Measurements from ENCODE around the gene NR2E1. TPM values are rescaled to one million over a fixed set of nuclear protein-coding genes. Genes with fewer than 3 reads are reported as not detected.

The NR2E1 gene
- total RNA-seq, 6 donors from 2014 or later, result not detected

- no peak for TF ChIP-seq POLR2AphosphoS5 (IDR thresholded peaks at IDR 0.05)
- TF ChIP-seq, protein P1, sequence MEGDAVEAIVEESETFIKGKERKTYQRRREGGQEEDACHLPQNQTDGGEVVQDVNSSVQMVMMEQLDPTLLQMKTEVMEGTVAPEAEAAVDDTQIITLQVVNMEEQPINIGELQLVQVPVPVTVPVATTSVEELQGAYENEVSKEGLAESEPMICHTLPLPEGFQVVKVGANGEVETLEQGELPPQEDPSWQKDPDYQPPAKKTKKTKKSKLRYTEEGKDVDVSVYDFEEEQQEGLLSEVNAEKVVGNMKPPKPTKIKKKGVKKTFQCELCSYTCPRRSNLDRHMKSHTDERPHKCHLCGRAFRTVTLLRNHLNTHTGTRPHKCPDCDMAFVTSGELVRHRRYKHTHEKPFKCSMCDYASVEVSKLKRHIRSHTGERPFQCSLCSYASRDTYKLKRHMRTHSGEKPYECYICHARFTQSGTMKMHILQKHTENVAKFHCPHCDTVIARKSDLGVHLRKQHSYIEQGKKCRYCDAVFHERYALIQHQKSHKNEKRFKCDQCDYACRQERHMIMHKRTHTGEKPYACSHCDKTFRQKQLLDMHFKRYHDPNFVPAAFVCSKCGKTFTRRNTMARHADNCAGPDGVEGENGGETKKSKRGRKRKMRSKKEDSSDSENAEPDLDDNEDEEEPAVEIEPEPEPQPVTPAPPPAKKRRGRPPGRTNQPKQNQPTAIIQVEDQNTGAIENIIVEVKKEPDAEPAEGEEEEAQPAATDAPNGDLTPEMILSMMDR (IDR thresholded peaks at IDR 0.05), result peak in 5 of 6 experiments; percentile 14 to 46 (median 27)
- H3K4me1 ChIP-seq, result peaks cover 11 to 24% (median 18%) of the 10 kb centered on the region in 4 donors
- H3K27me3 ChIP-seq, result peaks cover 0 to 53% (median 31%) of the 10 kb centered on the region in 4 donors
- no peak overlapping the region for H3K27ac ChIP-seq
- H3K4me3 ChIP-seq, result peak overlapping the region in 3 of 4 donors; percentile 21 to 42 (median 37)
- H3K9me3 ChIP-seq, result no peaks in the 10 kb centered on the region
- WGBS, 2 donors, result 2 to 4% methylated on average over 14 to 36 of the region's 38 CpGs
- DNase-seq, result peak; percentile 49 to 83
- peak; percentile 37 to 72 for ATAC-seq (ENCODE audit: low FRiP score in 2 of 2)
- H3K36me3 ChIP-seq, result no peaks in the 10 kb centered on the region
These were observed 9.9 kb downstream of the NR2E1 start for GRCh38 chr6:108175592-108176279.

- TF ChIP-seq POLR2AphosphoS5 (IDR thresholded peaks at IDR 0.05), result no peak
- TF ChIP-seq EP300 (IDR thresholded peaks at IDR 0.05), result no peak
- TF ChIP-seq, protein P1 (IDR thresholded peaks at IDR 0.05), result no peak
- TF ChIP-seq POLR2A (IDR thresholded peaks at IDR 0.05), result no peak
- peaks cover 0 to 47% (median 25%) of the 10 kb centered on the region in 4 donors for H3K27me3 ChIP-seq
- peak in 1 of 2 donors; percentile 31 for ATAC-seq (ENCODE audit: low FRiP score in 2 of 2)
- no peak overlapping the region for H3K27ac ChIP-seq
- no peaks in the 10 kb centered on the region for H3K9me3 ChIP-seq
- DNase-seq, result peak in 1 of 2 donors; percentile 75
- 10 to 13% methylated on average over 15 to 46 of the region's 46 CpGs for WGBS, 2 donors
- peaks cover 10 to 24% (median 17%) of the 10 kb centered on the region in 4 donors for H3K4me1 ChIP-seq
- H3K36me3 ChIP-seq, result no peaks in the 10 kb centered on the region
- H3K4me3 ChIP-seq, result peak overlapping the region in 3 of 4 donors; percentile 21 to 42 (median 37)
These were observed 10.7 kb downstream of the NR2E1 start for GRCh38 chr6:108176281-108177089.

- 16 to 28% methylated on average over 4 of the region's 4 CpGs for WGBS, 2 donors
- no peak overlapping the region for H3K4me3 ChIP-seq
- no peak for ATAC-seq (ENCODE audit: low FRiP score in 2 of 2)
- H3K27ac ChIP-seq, result no peak overlapping the region
- H3K9me3 ChIP-seq, result no peaks in the 10 kb centered on the region
- H3K27me3 ChIP-seq, result peaks cover 0 to 25% (median 16%) of the 10 kb centered on the region in 4 donors
- H3K4me1 ChIP-seq, result peaks cover 5 to 18% (median 17%) of the 10 kb centered on the region in 4 donors
- no peak for TF ChIP-seq POLR2A (IDR thresholded peaks at IDR 0.05)
- TF ChIP-seq POLR2AphosphoS5 (IDR thresholded peaks at IDR 0.05), result no peak
- TF ChIP-seq, protein P1 (IDR thresholded peaks at IDR 0.05), result no peak
- TF ChIP-seq EP300 (IDR thresholded peaks at IDR 0.05), result no peak
- no peak for DNase-seq
- no peaks in the 10 kb centered on the region for H3K36me3 ChIP-seq
These were observed 13.9 kb downstream of the NR2E1 start for GRCh38 chr6:108179741-108180140.

DNA sequence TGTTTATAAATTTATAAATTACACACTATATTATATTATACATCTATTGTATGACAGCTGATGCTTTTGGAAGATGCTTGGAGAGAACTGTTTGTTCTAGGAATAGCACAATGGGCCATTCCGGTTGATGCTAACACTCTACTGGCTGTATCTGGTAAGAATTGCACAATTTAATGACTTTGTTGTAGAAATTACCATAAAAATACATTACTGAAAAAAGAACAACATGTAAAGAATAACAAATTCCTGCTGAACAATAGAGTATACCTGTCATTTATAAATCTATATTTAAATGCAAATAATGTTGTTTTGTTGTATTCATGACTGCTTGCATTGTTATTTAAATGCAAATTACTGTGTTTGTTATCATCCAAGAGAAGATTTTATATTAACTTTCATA is 14.4 kb downstream of the NR2E1 start:
- WGBS, 2 donors, result 27 to 34% methylated on average over 1 of the region's 1 CpG
- ATAC-seq (ENCODE audit: low FRiP score in 2 of 2) (no peak), DNase-seq (no peak)
- H3K27ac ChIP-seq, result no peak overlapping the region
- peaks cover 0 to 20% (median 10%) of the 10 kb centered on the region in 4 donors for H3K27me3 ChIP-seq
- TF ChIP-seq EP300 (IDR thresholded peaks at IDR 0.05) (no peak), POLR2AphosphoS5 (IDR thresholded peaks at IDR 0.05) (no peak), POLR2A (IDR thresholded peaks at IDR 0.05) (no peak)
- TF ChIP-seq, protein P1 (IDR thresholded peaks at IDR 0.05), result no peak
- H3K36me3 ChIP-seq, result no peaks in the 10 kb centered on the region
- H3K9me3 ChIP-seq, result no peaks in the 10 kb centered on the region
- peaks cover 5 to 15% (median 14%) of the 10 kb centered on the region in 4 donors for H3K4me1 ChIP-seq
- no peak overlapping the region for H3K4me3 ChIP-seq

All from upper lobe of left lung (tissue), 6 donors.